Astrocyte (in vitro differentiated cells and primary cell): ENCODE results near the gene ARHGAP28. TPM values are rescaled to one million over a fixed set of nuclear protein-coding genes. Genes with fewer than 3 reads are reported as not detected.
A peak's percentile ranks its signal among the peaks of the same experiment; 100 is the strongest.

ENCODE experiments used
- DNase-seq: peaks from one replicate; pipeline ENCODE4 v3.0.0-alpha.2; 2010; ENCODE audit warnings: low read depth
- FAIRE-seq: peaks from 2 replicates; lab custom pipeline; 2011; peaks lifted over from hg19 to GRCh38; lab: Jason Lieb, UNC
- H2AFZ ChIP-seq: 2 replicates; pipeline ENCODE4 v1.6.0; 2012; ENCODE audit warnings: low read depth, low read length, inconsistent platforms
- H3K27ac ChIP-seq: 2 replicates; pipeline ENCODE4 v1.5.1; 2011; ENCODE audit warnings: low read depth, low read length, inconsistent platforms
- H3K27me3 ChIP-seq: 2 replicates; pipeline ENCODE4 v1.6.0; 2011; ENCODE audit warnings: low read length, inconsistent platforms; ENCODE audit not compliant: insufficient read depth
- H3K36me3 ChIP-seq: 2 replicates; pipeline ENCODE4 v1.5.1; 2011; ENCODE audit warnings: low read length, inconsistent platforms; ENCODE audit not compliant: insufficient read depth
- H3K4me1 ChIP-seq: 2 replicates; pipeline ENCODE4 v1.5.1; 2011; ENCODE audit warnings: low read length, inconsistent platforms; ENCODE audit not compliant: insufficient read depth
- H3K4me2 ChIP-seq: 2 replicates; pipeline ENCODE4 v1.6.0; 2012; ENCODE audit warnings: low read length, inconsistent platforms
- H3K4me3 ChIP-seq: 2 replicates; pipeline ENCODE4 v1.5.1; 2011; ENCODE audit warnings: low read depth, mild to moderate bottlenecking, low read length, inconsistent platforms; ENCODE audit not compliant: insufficient read depth
- H3K79me2 ChIP-seq: 2 replicates; pipeline ENCODE4 v1.6.0; 2012; ENCODE audit warnings: mild to moderate bottlenecking, low read length, inconsistent platforms; ENCODE audit not compliant: insufficient read depth
- H3K9ac ChIP-seq: 2 replicates; pipeline ENCODE4 v1.6.0; 2012; ENCODE audit warnings: mild to moderate bottlenecking, low read length, inconsistent platforms
- H3K9me3 ChIP-seq: 2 replicates; pipeline ENCODE4 v1.5.1; 2012; ENCODE audit warnings: low read depth, mild to moderate bottlenecking, low read length, inconsistent platforms; ENCODE audit not compliant: insufficient read depth
- H4K20me1 ChIP-seq: 2 replicates; pipeline ENCODE4 v1.6.0; 2012; ENCODE audit warnings: low read length, inconsistent platforms; ENCODE audit not compliant: insufficient read depth
- H3K27ac Mint-ChIP-seq: one replicate; pipeline ENCODE4 v1.8.0; 2021; ENCODE audit warnings: mild to moderate bottlenecking, mixed read lengths; ENCODE audit not compliant: unreplicated experiment
- H3K27me3 Mint-ChIP-seq: one replicate; pipeline ENCODE4 v1.8.0; 2021; ENCODE audit warnings: low read depth, mixed read lengths; ENCODE audit not compliant: unreplicated experiment
- H3K36me3 Mint-ChIP-seq: one replicate; pipeline ENCODE4 v1.8.0; 2021; ENCODE audit warnings: low read depth, mixed read lengths; ENCODE audit not compliant: unreplicated experiment
- H3K4me1 Mint-ChIP-seq: one replicate; pipeline ENCODE4 v1.8.0; 2021; ENCODE audit warnings: low read depth, mixed read lengths; ENCODE audit not compliant: unreplicated experiment
- H3K4me3 Mint-ChIP-seq: one replicate; pipeline ENCODE4 v1.8.0; 2021; ENCODE audit warnings: mild to moderate bottlenecking, moderate library complexity, mixed read lengths; ENCODE audit not compliant: unreplicated experiment
- H3K9me3 Mint-ChIP-seq: one replicate; pipeline ENCODE4 v1.8.0; 2021; ENCODE audit warnings: mild to moderate bottlenecking, mixed read lengths; ENCODE audit not compliant: unreplicated experiment
- EZH2 ChIP-seq: IDR thresholded peaks from 2 replicates; pipeline ENCODE4 v1.6.1; 2012; ENCODE audit warnings: mild to moderate bottlenecking, low read length, inconsistent platforms; ENCODE audit not compliant: insufficient read depth
- total RNA-seq: library from RNA; stranded (reverse); gene quantifications from 2 replicates; pipeline ENCODE4 v1.2.1, GENCODE V29; 2021
- TF ChIP-seq, protein P1 (sequence below): IDR thresholded peaks from 2 replicates; pipeline ENCODE4 v1.5.1; 2011; ENCODE audit warnings: low read depth, mild to moderate bottlenecking, inconsistent platforms, low read length, moderate library complexity; ENCODE audit not compliant: insufficient read depth

Gene ARHGAP28
- total RNA-seq, 1 donor from 2014 or later: 15.5 TPM

- H3K9me3 ChIP-seq: no peaks in the 10 kb centered on the region
These were observed 53.3 kb downstream of the ARHGAP28 start for GRCh38 chr18:6782861-6783260.

GRCh38 chr18:6784046-6784445 is 54.5 kb downstream of the ARHGAP28 start:
- no peak for FAIRE-seq
- H3K4me2 ChIP-seq: no peak overlapping the region
- H4K20me1 ChIP-seq: no peaks in the 10 kb centered on the region
- H3K36me3 ChIP-seq: no peaks in the 10 kb centered on the region
- H3K9me3 ChIP-seq: no peaks in the 10 kb centered on the region
- no peak overlapping the region for H3K4me3 ChIP-seq
- no peaks in the 10 kb centered on the region for H3K27me3 ChIP-seq
- H3K4me1 Mint-ChIP-seq: peaks cover 44% of the 10 kb centered on the region
- H3K27ac ChIP-seq: no peak overlapping the region
- no peak overlapping the region for H3K4me3 Mint-ChIP-seq
- no peaks in the 10 kb centered on the region for H3K36me3 Mint-ChIP-seq
- DNase-seq: no peak
- H3K27me3 Mint-ChIP-seq: no peaks in the 10 kb centered on the region
- peaks cover 18% of the 10 kb centered on the region for H3K4me1 ChIP-seq
- H3K9ac ChIP-seq: no peak overlapping the region
- no peaks in the 10 kb centered on the region for H3K79me2 ChIP-seq
- H3K9me3 Mint-ChIP-seq: no peaks in the 10 kb centered on the region
- TF ChIP-seq, protein P1, sequence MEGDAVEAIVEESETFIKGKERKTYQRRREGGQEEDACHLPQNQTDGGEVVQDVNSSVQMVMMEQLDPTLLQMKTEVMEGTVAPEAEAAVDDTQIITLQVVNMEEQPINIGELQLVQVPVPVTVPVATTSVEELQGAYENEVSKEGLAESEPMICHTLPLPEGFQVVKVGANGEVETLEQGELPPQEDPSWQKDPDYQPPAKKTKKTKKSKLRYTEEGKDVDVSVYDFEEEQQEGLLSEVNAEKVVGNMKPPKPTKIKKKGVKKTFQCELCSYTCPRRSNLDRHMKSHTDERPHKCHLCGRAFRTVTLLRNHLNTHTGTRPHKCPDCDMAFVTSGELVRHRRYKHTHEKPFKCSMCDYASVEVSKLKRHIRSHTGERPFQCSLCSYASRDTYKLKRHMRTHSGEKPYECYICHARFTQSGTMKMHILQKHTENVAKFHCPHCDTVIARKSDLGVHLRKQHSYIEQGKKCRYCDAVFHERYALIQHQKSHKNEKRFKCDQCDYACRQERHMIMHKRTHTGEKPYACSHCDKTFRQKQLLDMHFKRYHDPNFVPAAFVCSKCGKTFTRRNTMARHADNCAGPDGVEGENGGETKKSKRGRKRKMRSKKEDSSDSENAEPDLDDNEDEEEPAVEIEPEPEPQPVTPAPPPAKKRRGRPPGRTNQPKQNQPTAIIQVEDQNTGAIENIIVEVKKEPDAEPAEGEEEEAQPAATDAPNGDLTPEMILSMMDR: no peak
- no peak for TF ChIP-seq EZH2
- H3K27ac Mint-ChIP-seq: peak overlapping the region; percentile 91
- H2AFZ ChIP-seq: no peak overlapping the region

More at GRCh38 chr18:6782861-6783260, 53.3 kb downstream of the ARHGAP28 start:
- FAIRE-seq (no peak), DNase-seq (no peak)
- Histone ChIP-seq H3K4me3 (no peak overlapping the region), H3K9ac (no peak overlapping the region), H3K4me1 (peaks cover 18% of the 10 kb centered on the region), H4K20me1 (no peaks in the 10 kb centered on the region), H3K4me2 (no peak overlapping the region), H2AFZ (no peak overlapping the region), H3K27ac (no peak overlapping the region), H3K79me2 (no peaks in the 10 kb centered on the region), H3K27me3 (no peaks in the 10 kb centered on the region), H3K36me3 (no peaks in the 10 kb centered on the region)
- H3K27ac Mint-ChIP-seq: no peak overlapping the region
- peaks cover 53% of the 10 kb centered on the region for H3K4me1 Mint-ChIP-seq
- H3K36me3 Mint-ChIP-seq: no peaks in the 10 kb centered on the region
- no peak for TF ChIP-seq EZH2
- TF ChIP-seq, protein P1: no peak
- H3K4me3 Mint-ChIP-seq: no peak overlapping the region
- no peaks in the 10 kb centered on the region for H3K9me3 Mint-ChIP-seq
- no peaks in the 10 kb centered on the region for H3K27me3 Mint-ChIP-seq

GRCh38 chr18:6785001-6785400 is 55.5 kb downstream of the ARHGAP28 start:
- Histone ChIP-seq H3K27me3 (no peaks in the 10 kb centered on the region), H3K36me3 (no peaks in the 10 kb centered on the region), H3K4me2 (no peak overlapping the region), H3K9me3 (no peaks in the 10 kb centered on the region), H4K20me1 (no peaks in the 10 kb centered on the region), H3K9ac (no peak overlapping the region), H3K4me3 (no peak overlapping the region), H3K79me2 (no peaks in the 10 kb centered on the region), H3K27ac (no peak overlapping the region), H2AFZ (no peak overlapping the region), H3K4me1 (peaks cover 18% of the 10 kb centered on the region)
- peak overlapping the region; percentile 91 for H3K27ac Mint-ChIP-seq
- H3K36me3 Mint-ChIP-seq: no peaks in the 10 kb centered on the region
- no peaks in the 10 kb centered on the region for H3K9me3 Mint-ChIP-seq
- peaks cover 36% of the 10 kb centered on the region for H3K4me1 Mint-ChIP-seq
- TF ChIP-seq, protein P1: no peak
- TF ChIP-seq EZH2: no peak
- DNase-seq (peak; percentile 37), FAIRE-seq (no peak)
- no peaks in the 10 kb centered on the region for H3K27me3 Mint-ChIP-seq
- no peak overlapping the region for H3K4me3 Mint-ChIP-seq
